Type B pancreatic cell (in vitro differentiated cells): ENCODE measurements around the gene ABHD14A. TPM values are rescaled to one million over a fixed set of nuclear protein-coding genes. Genes with fewer than 3 reads are reported as not detected.

ENCODE experiments used
- DNase-seq: peaks from one replicate; pipeline ENCODE4 v3.0.0; 2021; ENCODE audit warnings: mixed read lengths; ENCODE audit not compliant: unreplicated experiment; ENCODE audit errors: extremely low spot score
- H3K27ac Mint-ChIP-seq: 2 replicates; pipeline ENCODE4 v1.8.0; 2021; ENCODE audit warnings: mild to moderate bottlenecking, mixed read lengths
- H3K27me3 Mint-ChIP-seq: 2 replicates; pipeline ENCODE4 v1.8.0; 2021; ENCODE audit warnings: mixed read lengths
- H3K36me3 Mint-ChIP-seq: 2 replicates; pipeline ENCODE4 v1.8.0; 2021; ENCODE audit warnings: mixed read lengths
- H3K4me1 Mint-ChIP-seq: one replicate; pipeline ENCODE4 v1.8.0; 2021; ENCODE audit warnings: mixed read lengths; ENCODE audit not compliant: unreplicated experiment
- H3K4me3 Mint-ChIP-seq: 2 replicates; pipeline ENCODE4 v1.8.0; 2021; ENCODE audit warnings: mild to moderate bottlenecking, mixed read lengths
- H3K9me3 Mint-ChIP-seq: 2 replicates; pipeline ENCODE4 v1.8.0; 2021; ENCODE audit warnings: mixed read lengths
- CTCF ChIP-seq: fragments of 200-600 bp; sonication (generic); conservative IDR thresholded peaks from 2 replicates; pipeline ENCODE4 v1.5.0; 2021; ENCODE audit warnings: antibody characterized with exemption, mild to moderate bottlenecking
- total RNA-seq: library from RNA; stranded (reverse); gene quantifications from 2 replicates; pipeline ENCODE4 v1.2.1, GENCODE V29; 2021; ENCODE audit warnings: low replicate concordance

The ABHD14A gene
- total RNA-seq, 1 donor from 2014 or later: 16.6 TPM

DNA sequence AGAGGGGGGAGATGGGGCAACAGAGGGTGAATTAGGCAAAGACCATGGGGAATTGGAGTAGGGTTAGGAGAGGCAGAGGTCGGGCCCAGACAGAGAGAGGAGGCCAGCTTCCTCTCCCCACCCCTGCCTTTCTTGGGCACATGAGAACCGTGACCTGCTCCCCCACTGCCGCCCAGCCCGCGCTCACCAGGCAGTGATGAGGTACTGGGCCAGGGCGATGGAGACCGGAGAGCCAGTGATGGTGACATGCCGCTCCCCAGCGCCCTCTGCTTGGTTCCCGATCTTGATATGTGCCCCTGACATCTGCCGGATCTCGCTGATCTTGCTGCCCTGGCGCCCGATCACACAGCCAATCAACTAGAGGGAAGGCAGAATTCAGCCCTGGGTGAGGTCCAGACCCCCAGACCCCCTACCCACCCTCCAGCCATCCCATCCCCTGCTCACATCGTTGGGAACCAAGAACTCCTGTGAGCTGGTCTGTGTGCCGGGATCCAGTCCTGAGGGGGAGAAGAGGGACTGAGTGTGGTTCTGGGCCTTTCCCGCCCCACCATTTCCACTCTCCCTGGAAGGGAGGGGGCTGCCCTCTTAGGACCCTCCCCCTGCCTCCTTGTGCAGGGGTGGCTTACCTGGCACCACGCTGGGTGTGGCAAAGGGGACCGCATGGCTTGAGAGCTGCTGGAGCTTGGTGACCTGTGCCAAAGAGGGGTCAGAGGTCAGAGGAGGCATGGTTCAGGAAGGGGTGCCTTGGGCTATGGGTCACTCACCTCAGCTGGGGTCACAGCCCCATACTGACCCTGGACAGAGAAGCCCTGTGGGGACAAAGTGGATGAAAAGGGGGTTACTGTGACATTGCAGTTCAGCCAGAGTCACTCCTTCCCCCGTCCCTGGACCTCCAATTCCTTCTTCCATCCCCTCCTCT is 16.0 kb upstream of the ABHD14A start:
- peak overlapping the region; percentile 57 for H3K27ac Mint-ChIP-seq

GRCh38 chr3:51959651-51960050 is 15.2 kb upstream of the ABHD14A start:
- no peak for DNase-seq
- Mint-ChIP-seq H3K27me3 (peaks cover 8% of the 10 kb centered on the region), H3K9me3 (no peaks in the 10 kb centered on the region), H3K36me3 (peaks cover 4% of the 10 kb centered on the region), H3K27ac (no peak overlapping the region), H3K4me3 (no peak overlapping the region), H3K4me1 (peaks cover 12% of the 10 kb centered on the region)
- TF ChIP-seq CTCF: no peak

More for the DNA sequence above, 16.0 kb upstream of the ABHD14A start:
- TF ChIP-seq CTCF: no peak
- Mint-ChIP-seq H3K9me3 (no peaks in the 10 kb centered on the region), H3K27me3 (peaks cover 14% of the 10 kb centered on the region), H3K36me3 (peaks cover 4% of the 10 kb centered on the region), H3K4me1 (peaks cover 13% of the 10 kb centered on the region), H3K4me3 (no peak overlapping the region)
- DNase-seq: no peak

DNA sequence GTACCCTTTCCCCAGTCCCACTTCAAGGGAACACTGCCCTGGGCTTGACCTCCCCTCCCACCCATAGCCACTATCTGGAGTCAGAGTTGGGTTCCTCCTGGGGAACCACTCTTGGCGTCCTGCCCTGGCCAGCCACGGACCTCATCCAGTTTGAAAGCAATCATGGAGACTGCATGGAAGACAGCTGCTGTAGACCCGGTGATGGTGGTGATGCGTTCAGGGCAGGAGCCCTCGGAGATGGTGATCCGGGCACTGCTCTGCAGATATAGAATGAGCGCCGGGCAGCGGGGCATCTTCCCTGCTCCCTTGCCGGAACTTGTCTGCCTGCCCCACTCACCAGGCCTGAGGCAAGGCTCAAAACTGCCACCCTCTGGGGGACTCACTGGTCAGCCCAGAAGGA is 14.5 kb upstream of the ABHD14A start:
- H3K9me3 Mint-ChIP-seq: no peaks in the 10 kb centered on the region
- no peak overlapping the region for H3K4me3 Mint-ChIP-seq
- H3K27me3 Mint-ChIP-seq: peaks cover 3% of the 10 kb centered on the region
- TF ChIP-seq CTCF: no peak
- no peak overlapping the region for H3K27ac Mint-ChIP-seq
- H3K4me1 Mint-ChIP-seq: peaks cover 19% of the 10 kb centered on the region
- no peak for DNase-seq
- H3K36me3 Mint-ChIP-seq: peaks cover 7% of the 10 kb centered on the region

- no peak overlapping the region for H3K27ac Mint-ChIP-seq
- H3K27me3 Mint-ChIP-seq: peaks cover 3% of the 10 kb centered on the region
- H3K4me3 Mint-ChIP-seq: no peak overlapping the region
- TF ChIP-seq CTCF: no peak
- peaks cover 8% of the 10 kb centered on the region for H3K36me3 Mint-ChIP-seq
- DNase-seq: no peak
- H3K9me3 Mint-ChIP-seq: no peaks in the 10 kb centered on the region
- peaks cover 25% of the 10 kb centered on the region for H3K4me1 Mint-ChIP-seq
Observed at GRCh38 chr3:51961011-51961410, 13.9 kb upstream of the ABHD14A start.

DNA sequence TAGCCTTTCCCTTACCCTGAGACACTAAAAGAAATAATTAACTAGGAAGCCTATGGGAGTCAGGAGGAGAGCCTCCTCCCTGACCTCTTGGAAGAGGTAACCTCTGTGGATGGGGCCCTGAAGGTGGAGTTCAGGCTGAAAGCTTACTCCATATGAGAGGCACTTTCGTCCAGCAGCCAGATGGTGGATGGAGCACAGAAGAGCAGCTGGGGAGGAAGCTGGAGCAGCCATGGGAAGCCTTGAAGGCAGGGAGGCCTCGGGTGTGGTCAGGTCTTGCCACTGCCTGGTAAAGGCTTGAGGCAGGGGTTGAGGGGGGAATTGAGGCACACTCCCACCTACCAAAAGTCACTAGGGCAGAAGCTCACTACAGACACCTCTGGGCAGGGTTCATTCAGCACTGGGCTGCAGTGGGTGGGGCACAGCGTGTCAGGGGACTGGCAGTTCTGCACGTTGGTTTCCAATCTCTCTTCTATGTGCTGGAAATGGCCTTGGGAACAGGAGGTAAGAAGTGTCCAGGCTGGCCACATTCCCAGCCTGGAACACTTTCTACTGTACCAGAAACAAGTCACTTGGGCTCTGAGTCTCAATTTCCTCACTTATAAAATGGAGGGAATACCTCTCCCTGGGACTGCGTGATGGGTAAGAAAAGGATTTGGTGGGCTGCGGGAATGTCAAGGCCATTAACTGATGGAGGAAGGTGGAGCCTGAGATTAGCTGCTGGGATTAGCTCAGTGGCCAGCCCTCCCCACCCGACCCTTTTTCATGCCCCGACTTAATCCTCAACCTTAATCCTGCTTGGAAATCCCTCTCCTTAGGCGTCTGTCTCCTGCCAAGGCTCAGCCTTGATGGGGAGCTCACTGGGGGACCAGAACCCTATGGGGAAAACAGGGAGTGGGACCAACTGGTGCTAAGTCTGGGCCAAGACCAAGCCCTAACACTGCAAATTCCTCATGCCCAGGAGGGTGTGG is 13.0 kb upstream of the ABHD14A start:
- Mint-ChIP-seq H3K27me3 (peaks cover 3% of the 10 kb centered on the region), H3K27ac (no peak overlapping the region), H3K4me1 (peaks cover 25% of the 10 kb centered on the region), H3K9me3 (no peaks in the 10 kb centered on the region), H3K36me3 (peaks cover 8% of the 10 kb centered on the region), H3K4me3 (peak overlapping the region; percentile 36)
- TF ChIP-seq CTCF: no peak
- DNase-seq: no peak
